ENCODE results near the gene B3GAT1.

GRCh38 chr11:134397304-134398078 lies 14.6 kb downstream of the B3GAT1 start:
- TF ChIP-seq POLR2AphosphoS5 (IDR thresholded peaks at IDR 0.05; ENCODE audit: insufficient read depth in 1 of 2, low read depth in 1 of 2) (no peak), CTCF (IDR thresholded peaks at IDR 0.05) (no peak)
